ENCODE data around the gene PCSK6.

Gene PCSK6

GRCh38 chr15:101477851-101478362, 11.6 kb downstream of the PCSK6 start:
- H2AFZ ChIP-seq (ENCODE audit: low read length): no peak overlapping the region
- no peaks in the 10 kb centered on the region for H3K4me1 ChIP-seq (ENCODE audit: insufficient read depth, low read length, poor library complexity, severe bottlenecking)
- no peak overlapping the region for H3K9ac ChIP-seq (ENCODE audit: low read depth, low read length, poor library complexity, severe bottlenecking)
- no peak overlapping the region for H3K4me3 ChIP-seq (ENCODE audit: low read length, poor library complexity, severe bottlenecking)
- H3K27me3 ChIP-seq (ENCODE audit: insufficient read depth, low read length, poor library complexity, severe bottlenecking): no peaks in the 10 kb centered on the region
- H3F3A ChIP-seq (ENCODE audit: low read depth): no peaks in the 10 kb centered on the region
- no peaks in the 10 kb centered on the region for H4K20me1 ChIP-seq (ENCODE audit: insufficient read depth, low read length, poor library complexity, severe bottlenecking)
- H3K9me2 ChIP-seq (replicated peaks; ENCODE audit: low read depth, low read length): no peaks in the 10 kb centered on the region
- TF ChIP-seq CTCF (conservative IDR thresholded peaks at IDR 0.05; ENCODE audit: low read length): no peak
- no peak for TF ChIP-seq EZH2phosphoT487 (IDR thresholded peaks at IDR 0.05; ENCODE audit: borderline replicate concordance)
- H3K9me3 ChIP-seq (ENCODE audit: insufficient read depth, low read depth, low read length): no peaks in the 10 kb centered on the region; the same call in 1 of the 2 replicates
- no peaks in the 10 kb centered on the region for H3K36me3 ChIP-seq (ENCODE audit: insufficient read depth, low read length)
- no peaks in the 10 kb centered on the region for H3K79me2 ChIP-seq (ENCODE audit: insufficient read depth, low read length)
- H3K4me2 ChIP-seq (ENCODE audit: low read depth, low read length, poor library complexity, severe bottlenecking): no peak overlapping the region

- TF ChIP-seq CTCF (conservative IDR thresholded peaks at IDR 0.05; ENCODE audit: low read length) (no peak), EZH2phosphoT487 (IDR thresholded peaks at IDR 0.05; ENCODE audit: borderline replicate concordance) (no peak)
- no peak overlapping the region for H3K4me3 ChIP-seq (ENCODE audit: low read length, poor library complexity, severe bottlenecking)
- no peaks in the 10 kb centered on the region for H3K4me1 ChIP-seq (ENCODE audit: insufficient read depth, low read length, poor library complexity, severe bottlenecking)
Observed at GRCh38 chr15:101476756-101477155, 12.8 kb downstream of the PCSK6 start.

GRCh38 chr15:101474983-101475382, 14.5 kb downstream of the PCSK6 start:
- Histone ChIP-seq H3K27me3 (ENCODE audit: insufficient read depth, low read length, poor library complexity, severe bottlenecking) (no peaks in the 10 kb centered on the region), H3K9me2 (replicated peaks; ENCODE audit: low read depth, low read length) (no peaks in the 10 kb centered on the region), H3F3A (ENCODE audit: low read depth) (no peaks in the 10 kb centered on the region), H3K4me2 (ENCODE audit: low read depth, low read length, poor library complexity, severe bottlenecking) (no peak overlapping the region), H3K4me1 (ENCODE audit: insufficient read depth, low read length, poor library complexity, severe bottlenecking) (no peaks in the 10 kb centered on the region), H3K79me2 (ENCODE audit: insufficient read depth, low read length) (no peaks in the 10 kb centered on the region), H3K36me3 (ENCODE audit: insufficient read depth, low read length) (no peaks in the 10 kb centered on the region), H3K9me3 (ENCODE audit: insufficient read depth, low read depth, low read length) (no peaks in the 10 kb centered on the region; the same call in 1 of the 2 replicates), H3K9ac (ENCODE audit: low read depth, low read length, poor library complexity, severe bottlenecking) (no peak overlapping the region), H3K4me3 (ENCODE audit: low read length, poor library complexity, severe bottlenecking) (no peak overlapping the region), H2AFZ (ENCODE audit: low read length) (no peak overlapping the region), H4K20me1 (ENCODE audit: insufficient read depth, low read length, poor library complexity, severe bottlenecking) (no peaks in the 10 kb centered on the region)
- TF ChIP-seq CTCF (conservative IDR thresholded peaks at IDR 0.05; ENCODE audit: low read length) (no peak), EZH2phosphoT487 (IDR thresholded peaks at IDR 0.05; ENCODE audit: borderline replicate concordance) (no peak)

More at GRCh38 chr15:101476756-101477155, 12.8 kb downstream of the PCSK6 start:
- Histone ChIP-seq H3K9me3 (ENCODE audit: insufficient read depth, low read depth, low read length) (no peaks in the 10 kb centered on the region; the same call in 1 of the 2 replicates), H3K9me2 (replicated peaks; ENCODE audit: low read depth, low read length) (no peaks in the 10 kb centered on the region), H3K27me3 (ENCODE audit: insufficient read depth, low read length, poor library complexity, severe bottlenecking) (no peaks in the 10 kb centered on the region), H2AFZ (ENCODE audit: low read length) (no peak overlapping the region), H3K4me2 (ENCODE audit: low read depth, low read length, poor library complexity, severe bottlenecking) (no peak overlapping the region), H3F3A (ENCODE audit: low read depth) (no peaks in the 10 kb centered on the region), H3K9ac (ENCODE audit: low read depth, low read length, poor library complexity, severe bottlenecking) (no peak overlapping the region), H4K20me1 (ENCODE audit: insufficient read depth, low read length, poor library complexity, severe bottlenecking) (no peaks in the 10 kb centered on the region), H3K36me3 (ENCODE audit: insufficient read depth, low read length) (no peaks in the 10 kb centered on the region), H3K79me2 (ENCODE audit: insufficient read depth, low read length) (no peaks in the 10 kb centered on the region)
